ENCODE results near the gene USP22.

GRCh38 chr17:21013983-21014382, 28.8 kb downstream of the USP22 start:
- TF ChIP-seq, protein P1, sequence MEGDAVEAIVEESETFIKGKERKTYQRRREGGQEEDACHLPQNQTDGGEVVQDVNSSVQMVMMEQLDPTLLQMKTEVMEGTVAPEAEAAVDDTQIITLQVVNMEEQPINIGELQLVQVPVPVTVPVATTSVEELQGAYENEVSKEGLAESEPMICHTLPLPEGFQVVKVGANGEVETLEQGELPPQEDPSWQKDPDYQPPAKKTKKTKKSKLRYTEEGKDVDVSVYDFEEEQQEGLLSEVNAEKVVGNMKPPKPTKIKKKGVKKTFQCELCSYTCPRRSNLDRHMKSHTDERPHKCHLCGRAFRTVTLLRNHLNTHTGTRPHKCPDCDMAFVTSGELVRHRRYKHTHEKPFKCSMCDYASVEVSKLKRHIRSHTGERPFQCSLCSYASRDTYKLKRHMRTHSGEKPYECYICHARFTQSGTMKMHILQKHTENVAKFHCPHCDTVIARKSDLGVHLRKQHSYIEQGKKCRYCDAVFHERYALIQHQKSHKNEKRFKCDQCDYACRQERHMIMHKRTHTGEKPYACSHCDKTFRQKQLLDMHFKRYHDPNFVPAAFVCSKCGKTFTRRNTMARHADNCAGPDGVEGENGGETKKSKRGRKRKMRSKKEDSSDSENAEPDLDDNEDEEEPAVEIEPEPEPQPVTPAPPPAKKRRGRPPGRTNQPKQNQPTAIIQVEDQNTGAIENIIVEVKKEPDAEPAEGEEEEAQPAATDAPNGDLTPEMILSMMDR (conservative IDR thresholded peaks at IDR 0.05), result no peak
- TF ChIP-seq ZFX (IDR thresholded peaks at IDR 0.05), result no peak

All from C4-2B (cell line).